NCI-H2081 treated with DMSO at 0.1 percent for 48 hours (cell line): Measurements from ENCODE around the gene RFFL.
"Not testable (repeated sequence)": the region's sequence is repeated elsewhere in the genome, so short reads cannot be mapped to it uniquely, and the experiment has no call there.

Experiments
- DNase-seq: peaks from one replicate; lab custom pipeline; 2025; lab: John Stamatoyannopoulos, UW

The RFFL gene

DNA sequence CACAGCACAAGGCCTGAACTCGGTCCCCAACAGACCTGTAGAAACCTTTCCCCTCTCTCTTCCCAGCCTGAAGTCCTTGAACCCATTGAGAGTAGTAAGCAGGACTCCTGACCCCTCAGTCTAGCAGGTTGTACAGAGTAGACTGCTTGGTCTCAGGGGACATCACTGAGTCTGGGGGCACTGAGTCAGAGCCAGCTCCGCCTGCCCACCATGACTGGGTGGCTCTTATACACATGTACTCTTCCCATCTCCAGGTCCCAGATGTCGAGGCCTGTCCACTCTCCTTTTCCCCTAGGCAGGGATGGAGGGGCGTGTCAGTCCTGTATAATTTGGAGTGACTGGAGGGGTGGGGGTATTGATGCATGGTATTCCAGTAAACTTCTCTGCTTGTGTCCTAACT lies 59.7 kb downstream of the RFFL start:
- no peak for DNase-seq

DNA sequence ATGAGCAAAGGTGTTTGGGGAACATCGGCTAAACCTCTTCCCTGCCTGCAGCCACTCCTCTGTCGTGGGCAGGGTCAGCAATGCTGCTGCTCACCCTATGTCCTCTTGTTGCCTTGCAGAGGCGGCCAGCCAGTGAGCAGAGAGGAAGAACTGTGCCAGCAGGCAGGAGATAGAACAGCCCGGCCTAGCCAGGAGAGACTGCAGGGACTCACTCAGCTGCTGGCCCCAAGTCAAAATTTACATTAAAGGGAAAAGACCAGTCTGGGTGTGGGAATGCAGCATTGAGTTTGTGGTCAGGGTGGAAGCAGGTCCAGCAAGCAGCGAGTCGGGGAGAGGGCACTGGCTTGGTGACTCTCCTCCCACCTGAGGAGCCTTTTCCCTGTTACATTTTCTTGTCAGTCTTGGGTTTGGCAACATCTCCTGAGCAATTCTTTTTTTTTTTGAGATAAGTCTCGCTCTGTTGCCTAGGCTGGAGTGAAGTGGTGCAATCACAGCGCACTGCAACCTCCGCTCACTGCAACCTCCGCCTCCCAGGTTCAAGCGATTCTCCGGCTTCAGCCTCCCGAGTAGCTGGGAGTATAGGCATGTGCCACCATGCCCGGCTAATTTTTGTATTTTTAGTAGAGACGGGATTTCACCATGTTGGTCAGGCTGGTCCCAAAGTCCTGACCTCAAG lies 60.5 kb downstream of the RFFL start:
- no peak for DNase-seq

DNA sequence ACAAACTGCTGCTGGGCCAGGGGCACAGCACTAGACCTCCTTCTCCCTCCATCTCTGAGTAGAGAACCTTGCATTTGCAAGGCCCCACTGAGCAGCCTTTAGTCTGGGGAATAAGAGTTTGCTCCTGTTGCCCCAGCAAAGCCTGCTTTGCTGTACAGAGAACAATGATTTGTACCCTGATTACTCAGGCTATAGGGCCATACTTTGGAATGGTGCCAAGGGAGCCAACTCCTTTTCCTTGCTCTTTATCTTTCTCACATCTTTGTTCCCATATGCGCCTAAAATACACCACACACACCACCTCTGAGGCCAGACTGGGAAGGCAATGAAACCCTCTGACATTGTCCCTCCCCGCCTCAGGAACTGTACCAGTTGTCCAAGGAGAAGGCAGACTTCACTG lies 62.0 kb downstream of the RFFL start:
- no peak for DNase-seq

DNA sequence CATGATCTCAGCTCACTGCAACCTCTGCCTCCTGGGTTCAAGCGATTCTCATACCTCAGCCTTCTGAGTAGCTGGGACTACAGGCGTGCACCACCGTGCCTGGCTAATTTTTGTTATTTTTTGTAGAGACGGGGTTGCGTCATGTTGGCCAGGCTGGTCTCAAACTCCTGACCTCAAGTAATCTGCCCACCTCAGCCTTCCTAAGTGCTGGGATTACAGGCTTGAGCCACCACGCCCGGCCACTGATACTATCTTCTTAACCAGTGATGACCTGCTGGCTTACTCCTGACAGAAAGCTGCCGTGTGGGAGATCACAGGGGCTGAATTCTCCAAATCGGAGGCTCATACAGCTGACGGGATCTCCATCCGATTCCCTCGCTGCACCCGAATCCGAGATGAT lies 62.5 kb downstream of the RFFL start:
- DNase-seq, result not testable (repeated sequence)

DNA sequence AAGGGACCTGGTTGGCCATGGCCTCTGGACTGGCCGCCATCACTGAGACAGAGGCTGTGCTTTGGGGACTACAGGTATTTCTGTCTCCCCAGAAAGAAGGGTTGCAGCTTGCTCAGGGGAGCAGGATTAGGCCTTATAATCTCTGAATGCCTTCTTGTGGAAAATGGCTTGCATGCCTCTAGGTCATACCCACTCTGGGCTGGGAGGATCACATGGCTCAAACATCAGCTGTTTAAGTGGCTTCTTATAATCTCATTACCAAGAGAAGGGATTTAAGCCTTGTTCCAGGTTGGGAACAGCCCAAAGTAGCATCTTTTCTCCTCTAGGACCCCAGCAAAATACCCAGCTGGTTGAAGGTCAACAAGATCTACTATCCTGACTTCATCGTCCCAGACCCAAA lies 64.1 kb downstream of the RFFL start:
- no peak for DNase-seq

DNA sequence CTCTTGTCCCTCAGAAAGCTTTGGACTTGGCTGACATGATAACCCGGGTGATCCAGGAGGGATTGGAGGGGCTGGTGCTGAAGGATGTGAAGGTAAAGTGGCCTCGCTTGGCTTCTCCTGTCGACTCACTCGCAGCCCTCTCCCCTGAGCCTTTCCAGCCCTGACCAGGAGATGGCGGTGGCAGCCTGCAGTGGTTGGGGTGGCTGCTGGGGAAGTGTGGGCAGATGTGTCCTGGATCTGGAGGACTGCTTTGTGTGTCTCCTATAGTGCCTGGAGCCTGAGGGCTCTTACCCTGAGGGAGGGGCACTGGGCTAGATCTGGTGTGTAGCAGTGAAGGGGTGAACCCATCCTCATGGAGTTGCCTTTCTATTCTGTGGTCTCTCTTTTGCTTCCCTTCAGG lies 65.3 kb downstream of the RFFL start:
- no peak for DNase-seq

DNA sequence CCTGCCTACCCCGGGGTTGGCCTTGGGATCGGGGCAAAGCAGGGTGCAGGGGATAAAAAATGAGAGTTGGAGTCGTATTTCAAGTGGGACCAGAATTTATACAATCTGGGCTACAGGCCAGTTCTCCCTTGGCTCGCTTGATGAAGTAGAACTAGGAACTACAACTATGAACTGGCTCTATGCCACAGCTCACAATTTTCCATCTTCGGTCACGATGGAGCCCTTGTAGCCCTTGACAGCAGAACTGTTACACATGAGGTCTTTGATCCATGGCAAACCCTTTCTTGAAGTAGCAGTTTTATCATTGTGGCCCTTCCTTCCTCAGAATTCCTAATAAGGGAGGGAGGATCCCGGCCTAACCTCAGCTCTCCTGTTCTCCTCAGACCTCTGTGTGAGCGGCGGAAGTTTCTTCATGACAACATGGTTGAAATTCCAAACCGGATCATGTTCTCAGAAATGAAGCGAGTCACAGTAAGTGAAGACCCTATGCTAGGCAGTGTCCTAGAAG lies 66.1 kb downstream of the RFFL start:
- no peak for DNase-seq

DNA sequence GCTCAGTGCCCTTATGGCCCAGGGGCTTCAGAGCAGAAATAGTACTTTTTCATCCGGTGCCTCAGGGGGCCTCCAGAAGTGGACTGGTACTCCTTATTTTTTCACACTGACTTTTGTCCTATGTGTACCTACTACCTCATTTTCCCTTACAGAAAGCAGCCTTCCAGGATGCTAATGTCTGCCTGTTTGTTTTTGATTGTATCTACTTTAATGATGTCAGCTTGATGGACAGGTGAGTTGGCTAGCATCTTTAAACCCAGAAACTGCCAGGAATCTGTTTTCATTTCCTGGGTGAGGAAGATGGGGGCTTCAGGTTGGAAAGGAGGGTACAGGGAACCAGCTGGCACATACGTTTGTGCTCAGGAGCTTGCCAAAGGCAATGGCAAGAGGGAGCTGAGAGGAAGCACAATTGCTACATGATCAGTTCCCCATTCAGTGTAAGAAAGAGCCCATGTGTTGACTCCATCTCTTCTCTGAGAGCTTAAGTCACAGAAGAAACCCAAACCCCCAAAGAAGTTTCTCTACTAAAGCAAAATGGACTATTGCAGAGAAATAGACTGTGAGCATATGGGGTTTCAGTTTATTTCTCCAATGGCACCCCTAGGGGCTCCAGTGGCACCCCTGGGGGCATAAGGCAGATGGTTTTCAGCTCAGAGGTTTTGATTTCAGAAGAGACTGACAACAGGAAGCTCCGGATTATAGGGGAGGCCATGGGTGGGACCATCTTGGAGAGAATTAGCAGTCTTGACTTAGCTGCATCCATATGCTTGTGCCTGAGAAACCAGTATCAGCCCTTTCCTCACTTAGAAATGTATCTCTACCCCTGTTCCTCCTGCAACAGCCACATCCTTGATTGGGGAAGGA lies 66.9 kb downstream of the RFFL start:
- DNase-seq, result no peak

DNA sequence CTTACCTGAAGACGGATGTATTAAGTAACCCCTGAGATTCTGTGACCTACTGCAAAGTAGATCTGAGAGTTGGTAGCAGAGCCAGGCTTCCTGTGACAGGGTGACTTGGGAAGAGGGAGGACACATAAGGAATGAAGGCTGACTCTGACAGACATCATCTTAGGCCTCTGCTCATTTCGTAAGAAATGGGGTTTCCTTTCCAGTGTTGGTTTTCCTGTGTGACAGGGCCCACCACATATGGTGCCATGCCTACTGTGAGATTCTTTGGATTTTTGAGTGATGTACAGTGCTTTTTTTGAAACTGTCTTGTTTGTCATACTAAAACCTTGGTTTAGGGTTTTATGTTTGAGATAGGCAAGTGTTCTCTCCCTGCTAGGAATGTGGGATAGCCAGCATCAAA lies 70.5 kb downstream of the RFFL start:
- no peak for DNase-seq

DNA sequence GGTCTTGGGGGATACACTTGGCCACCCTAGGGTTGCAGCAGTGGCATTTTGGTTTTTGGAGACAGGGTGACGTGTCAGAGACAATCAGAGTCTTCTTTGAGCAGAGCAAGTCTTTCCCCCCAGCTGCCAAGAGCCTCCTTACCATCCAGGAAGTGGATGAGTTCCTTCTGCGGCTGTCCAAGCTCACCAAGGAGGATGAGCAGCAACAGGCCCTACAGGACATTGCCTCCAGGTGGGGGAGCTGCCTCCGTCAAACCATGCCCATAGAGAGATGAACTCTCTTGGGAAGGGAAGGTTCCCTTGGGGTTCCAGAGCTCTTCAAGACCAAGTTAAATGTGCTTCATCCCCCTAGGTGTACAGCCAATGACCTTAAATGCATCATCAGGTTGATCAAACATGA lies 71.9 kb downstream of the RFFL start:
- no peak for DNase-seq

DNA sequence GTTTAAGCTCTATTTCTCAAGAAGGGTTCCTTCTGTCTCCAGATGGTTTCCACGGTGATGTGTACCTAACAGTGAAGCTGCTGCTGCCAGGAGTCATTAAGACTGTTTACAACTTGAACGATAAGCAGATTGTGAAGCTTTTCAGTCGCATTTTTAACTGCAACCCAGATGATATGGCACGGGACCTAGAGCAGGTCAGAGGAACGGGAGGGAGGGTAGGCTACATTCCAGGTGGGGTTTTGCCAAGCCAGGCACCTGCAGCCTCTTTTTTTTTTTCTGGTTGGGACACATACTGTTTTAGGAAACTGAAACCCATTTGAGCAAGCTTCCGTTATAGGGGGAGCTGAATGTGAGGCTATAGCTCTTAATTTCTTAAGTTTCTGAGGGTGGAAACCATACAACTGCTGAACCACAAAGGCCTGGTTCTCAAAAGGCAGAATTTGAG lies 72.6 kb downstream of the RFFL start:
- DNase-seq, result no peak

DNA sequence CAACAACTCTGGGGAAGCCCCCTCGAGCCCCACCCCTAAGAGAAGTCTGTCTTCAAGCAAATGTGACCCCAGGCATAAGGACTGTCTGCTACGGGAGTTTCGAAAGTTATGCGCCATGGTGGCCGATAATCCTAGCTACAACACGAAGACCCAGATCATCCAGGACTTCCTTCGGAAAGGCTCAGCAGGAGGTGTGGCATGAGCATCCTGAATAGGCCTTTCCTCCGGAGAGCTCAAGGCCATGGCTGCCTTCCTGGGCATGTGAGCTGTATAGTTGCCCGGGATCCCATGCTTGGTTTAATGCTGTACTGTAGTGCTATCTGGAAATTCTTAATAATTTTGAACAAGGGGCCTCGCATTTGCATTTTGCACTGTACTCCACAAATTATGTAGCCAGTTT lies 74.0 kb downstream of the RFFL start:
- DNase-seq, result no peak

DNA sequence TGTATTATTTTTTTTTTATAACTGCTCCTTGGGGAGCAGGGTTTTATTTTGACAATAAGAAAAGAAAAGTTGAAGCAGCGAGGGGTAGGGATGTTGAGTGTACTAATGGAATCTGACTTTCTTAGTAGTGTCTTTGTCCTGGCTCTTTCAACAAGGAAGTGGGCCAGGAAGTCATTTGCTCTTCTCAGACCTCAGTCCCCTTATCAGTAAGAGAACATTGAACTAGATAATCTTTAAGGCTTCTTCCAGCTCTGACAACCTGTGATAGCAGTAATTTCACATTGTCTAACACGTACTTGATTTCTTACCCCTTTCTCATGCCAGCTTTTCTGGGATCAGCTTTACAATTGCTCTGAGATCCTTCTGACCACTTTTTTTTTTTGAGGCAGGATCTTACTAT lies 74.9 kb downstream of the RFFL start:
- DNase-seq, result no peak

DNA sequence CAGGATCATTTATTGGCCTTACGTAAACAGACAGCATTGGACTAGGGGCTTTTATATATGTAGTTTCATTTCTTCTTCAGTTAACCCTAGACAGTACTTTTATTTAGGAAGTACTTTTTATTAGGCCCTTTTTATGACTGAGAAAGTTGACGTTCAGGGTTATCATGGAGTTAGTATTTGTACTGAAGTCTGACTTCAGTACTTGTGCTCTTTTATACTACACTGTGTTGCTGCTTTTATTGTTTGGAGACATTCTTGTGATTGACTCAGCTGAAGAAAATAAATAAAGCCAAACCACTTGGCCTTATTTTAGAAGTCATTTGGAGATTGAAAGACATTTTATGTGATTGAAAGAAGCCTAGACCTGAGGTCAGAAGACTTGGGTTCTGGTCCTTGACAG lies 76.3 kb downstream of the RFFL start:
- no peak for DNase-seq

DNA sequence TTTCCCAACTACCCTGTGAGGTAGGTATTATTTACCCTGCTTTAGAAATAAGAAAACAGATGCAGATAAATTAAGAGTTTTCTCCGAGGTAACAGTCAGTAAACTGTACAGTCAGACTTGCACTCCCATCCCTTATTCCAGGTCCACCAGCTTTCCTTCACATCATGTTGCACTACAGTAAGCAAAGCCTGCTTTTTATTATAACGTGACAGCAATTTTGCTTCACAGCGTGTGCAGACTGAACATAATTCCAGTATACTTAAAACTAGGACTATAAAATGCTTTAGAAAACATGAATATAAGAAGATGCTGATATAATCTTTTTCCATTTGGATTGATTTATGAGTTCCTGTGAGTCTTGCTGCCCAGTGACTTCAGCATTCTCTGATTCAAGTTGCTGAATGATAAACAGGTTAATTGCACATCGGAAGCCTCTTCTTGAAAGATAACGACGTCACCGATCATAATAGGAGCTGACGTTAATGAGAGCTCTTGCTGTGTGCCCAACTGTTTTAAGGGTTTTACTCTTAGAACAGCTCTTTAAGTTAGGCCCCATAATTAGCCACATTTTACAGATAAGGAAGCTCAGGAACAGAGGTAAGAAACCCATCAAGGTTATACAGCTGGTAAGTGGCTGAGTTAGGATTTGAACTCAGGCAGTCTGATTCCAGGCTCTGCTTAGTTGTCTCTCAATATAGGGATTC lies 81.8 kb downstream of the RFFL start:
- DNase-seq, result no peak

DNA sequence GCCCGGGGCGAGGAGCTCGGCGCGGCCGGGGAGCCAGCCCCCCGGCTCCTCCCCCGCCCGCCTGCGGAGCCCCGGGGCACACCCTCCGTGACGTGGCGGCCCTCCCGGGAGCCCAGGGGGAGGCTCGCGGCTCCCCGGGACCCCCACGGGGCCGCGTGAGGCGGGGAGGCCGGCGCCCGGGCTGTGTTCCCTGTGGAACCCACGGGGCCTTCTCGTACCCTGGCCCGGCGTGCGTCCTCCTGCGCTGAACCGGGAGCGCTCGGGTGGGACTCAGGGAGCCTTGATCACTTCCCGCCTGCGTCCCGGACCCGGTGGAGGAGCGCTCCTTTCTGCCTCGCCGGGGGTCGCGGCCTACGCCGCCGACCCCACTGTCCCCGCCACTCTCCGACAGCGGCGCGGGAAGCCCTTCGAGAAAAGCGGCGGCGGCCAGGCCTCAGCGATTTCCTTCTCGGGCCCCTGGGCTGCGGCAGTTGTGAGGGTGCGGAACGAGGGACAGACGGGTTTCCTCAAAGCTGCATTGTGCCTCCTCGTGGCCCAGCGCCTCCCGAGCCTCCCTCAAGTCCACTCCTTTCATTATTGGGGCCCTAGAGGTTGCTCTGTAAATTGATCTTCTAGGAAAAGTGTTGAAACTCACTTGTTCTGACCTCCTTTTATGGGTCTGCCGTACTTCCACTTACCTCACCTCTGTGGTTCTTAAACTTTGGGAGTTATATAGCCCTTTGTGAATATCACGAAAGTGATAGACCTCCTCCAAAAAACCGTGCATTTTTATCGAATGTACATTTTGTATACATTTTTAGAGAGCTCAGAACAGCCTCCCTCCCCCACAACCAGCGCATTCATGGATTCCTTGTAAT lies 82.6 kb downstream of the RFFL start:
- peak; percentile 12 for DNase-seq

DNA sequence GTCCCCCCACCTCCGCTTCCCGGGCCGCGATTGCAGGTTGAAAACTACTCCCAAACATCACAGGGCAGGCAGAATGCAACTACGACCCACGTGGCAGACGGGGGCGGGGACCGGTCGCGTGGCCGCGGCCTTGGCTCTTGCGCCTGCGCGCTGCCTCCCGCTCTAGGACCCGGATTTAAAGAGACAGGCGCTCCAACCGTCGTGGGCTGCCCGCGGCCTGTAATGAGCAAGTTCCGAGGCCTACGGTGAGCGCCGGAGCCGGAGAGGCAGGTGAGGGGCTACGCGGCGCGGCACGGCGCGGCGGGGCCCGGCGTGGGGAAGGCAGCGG lies 83.2 kb downstream of the RFFL start, which contains the start of gene LIG3:
LIG3 (plus strand) TSS at position 160 of the 328 bp plus-strand sequence. CDS start 2,494 bp downstream, outside the sequence.
- peak; percentile 89 for DNase-seq

DNA sequence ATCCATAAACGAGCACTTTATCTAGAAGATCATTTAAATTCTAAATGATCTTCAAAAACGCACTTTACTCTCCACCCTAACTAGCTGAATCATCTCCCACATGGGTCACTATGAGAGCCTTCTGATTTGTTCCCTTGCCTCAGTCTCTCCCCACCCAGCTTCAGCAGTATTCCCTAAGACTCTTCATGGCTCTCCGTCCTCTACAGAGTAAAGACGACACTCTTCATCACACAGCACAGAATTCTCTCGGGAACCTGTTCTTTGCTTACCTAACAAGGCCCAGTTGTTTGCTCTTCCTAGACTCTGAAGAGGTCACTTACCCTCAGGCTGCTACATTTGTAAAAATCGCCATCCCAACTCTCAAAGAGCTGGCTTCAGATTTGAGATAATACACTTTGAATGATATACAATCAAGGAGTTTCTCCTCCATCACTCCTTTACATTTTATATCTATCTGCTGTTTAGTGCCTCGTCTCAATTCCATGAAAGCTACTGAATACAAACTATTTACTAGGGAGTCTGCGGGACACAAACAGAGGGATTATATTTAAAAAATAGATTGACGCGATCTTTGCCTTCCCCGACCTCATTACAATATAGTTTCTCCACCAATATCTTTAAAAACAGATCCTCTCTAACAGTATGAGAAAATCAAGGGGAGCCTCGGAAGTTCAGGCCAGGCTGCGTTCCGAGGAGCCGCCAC lies 83.7 kb downstream of the RFFL start:
- DNase-seq, result no peak

DNA sequence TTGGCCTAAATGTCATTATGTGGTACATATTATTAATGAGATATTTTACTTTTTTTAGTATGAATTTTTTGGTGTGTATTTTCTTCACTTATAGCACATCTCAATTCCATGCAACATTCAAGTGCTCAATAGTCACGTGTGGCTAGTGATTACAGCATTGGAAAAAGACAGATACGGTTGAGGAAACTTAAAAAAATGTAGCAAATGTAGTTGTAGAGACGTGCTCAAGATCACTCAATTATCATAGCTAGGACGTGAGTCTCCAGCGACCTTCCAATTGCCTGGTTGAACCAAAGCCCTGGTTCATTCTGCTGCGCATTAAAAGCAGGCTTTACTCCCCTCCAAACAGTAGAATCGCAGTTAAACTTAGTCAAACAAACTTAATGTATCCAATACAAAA lies 84.4 kb downstream of the RFFL start:
- DNase-seq, result no peak

DNA sequence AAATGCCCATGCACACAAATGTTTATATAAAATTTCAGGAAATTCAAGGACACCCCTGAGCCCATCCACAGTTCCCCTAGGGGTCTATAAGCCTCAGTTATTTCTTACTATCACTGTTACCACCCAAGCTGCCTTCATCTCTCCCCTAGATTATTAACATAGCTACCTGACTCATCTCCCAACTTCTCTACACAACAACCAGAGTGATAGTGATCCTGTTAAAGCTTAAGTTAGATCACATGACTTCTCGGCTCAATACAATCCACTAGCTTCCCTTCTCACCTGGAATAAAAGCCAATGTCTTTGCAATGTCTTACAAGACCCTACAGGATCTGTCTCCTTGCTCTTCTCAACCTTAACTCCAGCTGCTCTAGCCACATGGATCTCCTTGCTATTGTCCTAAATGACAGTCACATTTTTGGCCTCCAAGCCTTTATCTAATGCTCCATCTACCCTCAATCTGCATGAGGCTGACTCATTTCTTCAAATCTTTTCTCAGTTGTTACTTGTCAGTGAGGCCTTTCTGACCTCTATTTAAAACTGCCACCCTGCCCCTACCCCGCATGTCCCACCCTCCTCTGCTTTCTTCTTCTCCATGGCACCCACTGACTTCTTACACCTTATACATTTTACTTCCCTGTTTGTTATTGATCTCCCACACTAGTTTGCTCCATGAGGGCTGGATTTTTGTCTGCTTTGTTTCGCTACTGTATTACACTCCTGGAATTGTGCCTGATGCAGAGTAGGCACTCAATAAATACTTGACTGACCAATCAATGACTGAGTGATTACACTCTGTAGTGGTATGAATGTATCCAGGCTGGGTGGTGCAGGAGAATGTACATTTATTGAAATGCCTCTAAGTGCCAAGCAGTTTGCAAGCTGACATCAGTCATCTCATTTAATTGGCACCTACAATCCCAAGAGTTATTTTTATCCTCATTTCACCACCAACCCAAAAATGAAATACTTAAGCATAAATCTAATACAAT lies 88.4 kb downstream of the RFFL start:
- no peak for DNase-seq
